RPMI7951 (cell line): ENCODE results near the gene APOBEC4. TPM values are rescaled to one million over a fixed set of nuclear protein-coding genes. Genes with fewer than 3 reads are reported as not detected.
A peak's percentile ranks its signal among the peaks of the same experiment; 100 is the strongest.

ENCODE experiments used
- DNase-seq: peaks from one replicate; pipeline ENCODE4 v3.0.0-alpha.2; 2012; ENCODE audit warnings: low read depth
- total RNA-seq: library from RNA; depleted of rRNA; stranded (reverse); fragments of >200 nt; shearing (Covaris generic); gene quantifications from 2 replicates; pipeline ENCODE4 v1.2.3, GENCODE V29; 2014

Gene APOBEC4
- total RNA-seq, 1 experiment from 2014 or later, result not detected

DNA sequence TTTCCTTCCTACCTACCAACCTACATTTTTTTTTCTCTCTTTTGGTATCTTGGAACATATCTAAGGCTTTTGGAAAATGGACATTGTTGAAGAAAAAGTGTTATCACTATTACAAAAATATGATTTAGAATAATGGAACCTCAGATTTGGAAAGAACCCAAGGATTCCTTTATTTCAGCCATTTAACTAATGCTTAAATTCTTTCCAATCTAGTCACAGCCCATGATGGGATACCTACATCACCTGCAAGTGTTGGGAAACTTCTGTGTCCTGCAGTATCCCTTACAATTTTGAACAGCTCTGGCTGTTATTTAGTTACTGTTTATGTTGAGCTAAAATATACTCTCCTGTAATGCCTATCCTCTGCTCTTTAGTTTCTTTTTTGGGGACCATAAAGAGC, 22.3 kb upstream of the APOBEC4 start:
- no peak for DNase-seq

DNA sequence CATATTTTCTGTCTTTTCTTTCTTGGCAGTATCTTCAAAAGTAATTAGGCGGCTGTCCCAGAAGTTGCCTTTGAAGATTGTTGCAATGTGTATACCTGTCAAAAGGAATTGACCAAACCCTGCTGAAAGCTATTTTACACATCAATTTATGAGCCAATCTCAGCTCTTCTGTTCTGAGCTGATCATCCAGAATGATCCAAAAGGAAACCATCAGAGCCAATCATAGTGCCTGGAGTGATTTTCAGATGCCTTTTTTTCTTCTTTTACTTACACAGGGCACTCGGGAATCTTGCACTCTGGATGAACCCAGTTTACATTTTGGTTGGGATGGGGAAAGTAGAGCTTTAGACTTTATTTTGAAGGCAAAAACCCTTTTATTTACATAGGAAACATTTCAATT, 21.8 kb upstream of the APOBEC4 start:
- no peak for DNase-seq

DNA sequence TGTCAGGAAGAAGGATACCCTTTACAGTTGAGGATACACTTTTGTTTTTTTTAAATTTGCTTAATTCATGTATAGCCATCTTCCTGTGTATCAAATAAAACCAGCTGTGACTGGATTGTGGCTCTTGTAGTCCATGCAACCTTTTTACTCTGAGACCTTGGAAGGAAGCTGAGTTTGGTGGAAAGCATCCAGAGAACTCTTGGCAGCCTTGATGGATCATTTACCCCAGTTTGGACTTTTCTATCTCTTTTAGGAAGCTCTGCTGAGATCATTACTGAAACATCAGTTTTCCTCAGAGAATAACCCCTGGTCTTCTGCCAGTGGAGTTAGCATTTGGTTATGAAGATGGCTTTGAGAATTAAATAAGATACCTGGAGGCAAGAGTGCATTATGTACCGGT, 21.2 kb upstream of the APOBEC4 start:
- no peak for DNase-seq

DNA sequence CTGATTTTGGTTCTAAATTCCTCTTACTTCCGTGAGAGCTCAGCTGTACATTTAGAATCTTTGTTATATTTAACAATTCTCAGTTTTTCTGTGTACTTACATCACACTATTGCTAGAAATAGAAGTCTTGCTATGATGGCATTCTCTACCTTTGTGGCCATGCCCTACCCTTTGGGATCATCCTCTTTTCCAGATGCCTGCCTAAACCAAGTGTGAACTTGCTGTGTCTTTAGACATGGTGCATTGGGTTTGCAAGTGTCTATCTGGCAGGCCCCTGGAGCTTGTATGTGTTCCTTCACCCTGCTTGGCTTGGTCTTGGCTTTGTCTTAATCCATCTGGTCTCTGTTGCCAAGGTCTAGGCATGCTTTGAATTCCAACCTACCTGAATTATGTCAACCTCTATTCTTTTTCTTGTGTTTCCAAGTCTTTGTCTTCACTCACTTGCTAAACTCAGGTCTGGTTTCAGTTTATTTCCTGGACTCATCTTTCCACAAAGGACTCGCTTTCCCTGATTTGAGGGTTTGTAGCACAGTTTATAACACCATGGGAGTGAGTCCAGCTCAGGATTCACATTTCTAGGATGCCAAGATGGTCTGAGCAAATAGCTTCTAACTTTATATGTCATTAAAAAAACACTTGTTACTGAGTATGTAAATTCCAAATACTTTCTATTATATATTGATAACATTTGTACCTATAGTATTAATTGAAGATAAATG, 20.6 kb upstream of the APOBEC4 start:
- no peak for DNase-seq

DNA sequence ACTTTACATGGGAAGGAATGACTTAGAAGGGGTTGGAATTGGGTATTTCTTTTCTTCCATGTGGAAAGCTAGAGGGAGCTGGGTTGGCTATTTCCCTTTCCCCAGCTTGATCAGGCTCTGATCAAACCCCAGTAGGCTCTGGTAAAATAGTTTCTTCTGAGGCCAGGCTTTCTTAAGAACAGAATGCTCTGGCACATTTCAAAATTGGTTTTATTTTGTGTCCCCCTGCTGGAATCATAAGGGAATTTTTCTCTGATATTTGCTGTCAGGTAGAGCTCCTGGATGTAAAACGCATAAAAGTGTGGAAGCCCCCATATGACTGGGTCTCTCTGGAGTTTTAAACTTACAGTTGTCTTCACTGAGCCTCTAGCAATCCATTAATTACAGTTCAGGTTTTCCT, 17.1 kb upstream of the APOBEC4 start:
- no peak for DNase-seq

DNA sequence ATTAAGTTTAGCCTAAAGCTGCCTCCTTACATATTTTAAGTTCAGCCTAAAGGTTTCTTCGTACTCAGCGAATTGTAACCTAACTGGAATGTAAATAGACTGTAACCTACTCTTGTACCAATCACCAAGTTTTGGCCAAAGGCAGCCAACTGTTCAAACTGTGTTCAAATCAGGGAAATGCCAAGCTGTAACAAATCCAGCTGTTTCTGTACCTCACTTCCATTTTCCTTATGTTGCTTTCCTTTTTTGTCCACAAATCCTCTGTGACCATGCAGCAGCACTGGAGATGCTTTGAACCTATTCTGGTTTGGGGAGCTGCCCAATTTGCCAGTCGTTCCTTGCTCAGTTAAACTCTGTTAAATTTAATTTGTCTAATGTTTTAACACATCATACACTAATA, 3.2 kb upstream of the APOBEC4 start:
- DNase-seq, result no peak

DNA sequence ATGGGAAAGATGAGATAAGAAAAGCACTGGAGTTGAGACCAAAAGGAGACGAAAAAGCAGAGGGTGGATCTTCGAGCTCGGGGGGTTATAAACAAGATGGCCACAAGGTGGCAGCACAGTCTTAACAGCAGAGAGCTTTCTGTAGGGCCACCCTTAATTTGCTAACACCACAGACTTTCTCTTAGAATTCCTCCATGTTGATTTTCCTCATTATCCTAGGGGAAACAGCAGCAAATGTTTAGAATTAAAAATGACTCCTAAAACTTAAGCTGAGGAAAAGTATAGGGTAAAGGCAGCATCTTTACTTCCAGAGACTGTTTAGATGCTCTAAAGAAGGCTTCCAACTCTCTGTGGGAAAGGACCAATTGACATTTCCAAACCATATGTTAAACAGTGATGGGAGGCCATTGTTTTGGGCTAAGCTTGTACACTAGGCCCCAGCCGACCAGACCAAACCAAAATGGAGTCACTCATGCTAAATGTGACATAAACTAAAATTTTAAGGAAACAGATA, 2.5 kb upstream of the APOBEC4 start:
- peak; percentile 78 for DNase-seq

DNA sequence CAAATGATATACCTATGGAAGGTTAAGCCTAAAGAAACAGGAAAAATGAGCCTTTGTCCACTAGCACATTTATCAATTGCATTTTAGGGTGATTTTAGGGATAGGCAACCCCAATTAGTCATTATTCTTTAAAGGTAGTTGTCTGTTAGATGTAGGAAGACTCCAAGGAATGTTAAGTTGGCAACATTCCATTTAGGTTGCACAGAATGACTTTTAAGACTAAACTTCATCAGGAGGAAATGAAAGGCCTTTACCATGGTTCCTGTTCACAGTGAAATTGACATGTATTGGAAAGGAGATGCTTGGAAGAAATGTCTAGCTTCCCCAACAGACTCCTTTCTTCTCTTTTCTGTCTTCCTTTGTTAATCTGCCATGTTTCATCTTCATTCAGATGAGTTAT, 1.6 kb upstream of the APOBEC4 start:
- DNase-seq, result no peak

DNA sequence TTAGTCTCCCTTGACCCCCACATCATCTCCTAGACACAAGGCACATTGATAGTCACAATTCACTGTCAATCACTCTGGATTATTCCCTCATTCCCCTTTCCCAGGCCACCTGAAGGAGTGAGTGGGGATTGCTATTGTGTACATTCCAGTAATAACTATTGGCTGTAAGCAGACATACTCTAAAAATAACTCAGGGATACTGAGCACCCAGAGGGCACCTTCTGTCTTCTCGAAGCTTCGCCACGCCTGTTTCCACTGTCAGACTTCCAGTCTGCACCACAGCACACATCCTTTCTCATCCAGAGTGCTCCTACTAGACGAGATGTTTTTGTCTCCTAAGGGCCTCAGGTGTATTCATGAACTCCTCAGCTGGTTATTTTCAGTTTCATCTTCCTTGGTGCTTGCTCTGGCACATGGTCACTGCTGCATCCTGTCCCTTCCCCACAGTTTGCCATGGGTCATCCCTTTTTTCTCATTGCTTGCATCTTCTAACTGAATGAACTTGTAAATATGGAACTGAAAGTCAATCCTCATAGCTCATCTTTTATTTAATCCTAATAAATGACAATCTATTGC, 848 bp upstream of the APOBEC4 start:
- no peak for DNase-seq

DNA sequence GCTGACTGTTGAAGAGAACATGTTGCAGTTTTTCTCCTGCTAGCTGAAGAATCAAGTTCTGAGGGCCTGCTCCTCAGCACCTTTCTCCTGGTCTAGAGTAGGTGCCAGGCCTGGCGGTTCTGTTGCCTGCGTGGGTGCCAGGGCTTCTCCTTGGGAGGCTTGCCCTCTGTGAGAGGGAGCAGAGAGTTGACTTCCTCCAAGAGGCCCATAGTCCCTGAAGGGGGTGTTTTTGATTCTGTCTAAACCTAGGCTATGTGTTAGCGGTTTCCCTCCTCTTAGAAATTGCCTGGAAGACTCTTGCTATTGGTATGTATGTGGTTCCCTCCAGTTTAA, 312 bp upstream of the APOBEC4 start:
- no peak for DNase-seq

DNA sequence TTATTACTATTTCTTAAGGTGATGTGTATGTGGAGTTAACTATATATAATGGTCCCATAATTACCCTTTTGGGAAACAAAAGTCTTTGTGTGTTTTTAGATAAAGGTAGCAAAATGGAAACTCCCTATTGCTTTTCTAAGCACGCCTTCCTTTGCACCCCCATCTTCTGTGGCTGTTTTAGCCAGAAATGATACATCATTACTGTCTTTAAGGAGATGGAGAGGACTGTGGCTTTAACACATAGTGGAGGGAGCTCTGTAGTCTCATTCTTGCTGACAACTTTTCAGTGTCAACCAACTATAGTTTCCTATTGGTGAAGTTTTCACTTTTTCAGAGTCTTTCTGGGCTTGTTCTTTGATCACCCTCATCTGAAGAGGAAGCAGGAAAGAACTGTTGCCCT, 1.0 kb downstream of the APOBEC4 start:
- no peak for DNase-seq

DNA sequence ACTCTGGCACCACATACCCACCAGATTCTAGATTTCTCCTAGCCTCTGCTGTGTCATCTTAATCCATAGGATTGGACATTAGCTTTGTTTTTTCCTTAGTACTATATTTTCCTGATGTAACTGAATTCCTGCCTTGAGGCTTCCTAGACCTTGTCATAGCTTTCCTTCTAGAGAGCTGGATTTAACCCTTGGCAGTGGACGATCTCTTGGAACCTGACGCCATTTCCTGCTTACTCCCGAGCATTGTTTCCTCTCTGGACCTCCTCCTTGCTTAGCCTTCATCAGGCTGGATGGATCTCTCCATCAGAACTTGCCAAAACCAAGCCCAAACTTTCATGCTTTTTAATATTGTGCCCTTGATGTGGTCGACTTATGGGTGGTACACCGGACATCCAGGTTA, 1.5 kb downstream of the APOBEC4 start:
- no peak for DNase-seq

DNA sequence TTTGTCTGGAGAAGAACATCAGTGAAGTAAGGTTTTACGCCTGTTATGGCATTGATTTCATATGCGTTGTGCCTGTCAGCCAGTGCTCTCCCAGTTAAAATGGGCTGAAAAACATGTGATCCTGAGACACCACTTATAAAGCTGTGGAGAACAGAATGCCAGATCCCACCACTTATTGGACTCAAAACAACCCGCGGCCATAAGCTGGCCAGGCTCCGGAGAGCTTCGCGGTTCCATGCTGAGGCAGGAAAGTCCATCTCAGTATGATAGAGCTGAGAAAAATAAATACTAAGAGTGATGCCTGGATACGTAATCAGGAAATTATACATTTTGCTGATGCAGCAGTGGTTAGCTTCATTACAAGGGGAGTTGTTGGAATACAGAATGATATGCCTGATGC, 5.1 kb downstream of the APOBEC4 start:
- DNase-seq, result no peak

DNA sequence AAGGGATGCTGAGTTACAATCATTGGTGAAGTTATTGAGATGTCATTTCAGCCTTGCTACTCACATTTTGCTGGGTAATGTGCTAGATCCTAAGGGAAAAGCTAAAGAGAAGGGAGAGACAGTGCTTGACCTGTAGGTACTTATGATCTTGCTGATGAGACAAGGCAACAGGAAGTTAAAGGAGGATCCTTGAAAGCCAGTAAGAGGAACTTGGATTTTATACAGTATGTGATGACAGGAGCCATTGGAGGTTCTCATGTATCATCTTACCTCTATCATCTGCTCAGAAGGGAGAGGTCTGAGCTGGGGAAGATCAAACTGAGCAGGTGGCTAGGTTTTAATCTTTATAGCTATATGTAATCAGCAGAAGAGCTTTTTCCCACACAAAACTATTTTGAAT, 6.3 kb downstream of the APOBEC4 start:
- no peak for DNase-seq

DNA sequence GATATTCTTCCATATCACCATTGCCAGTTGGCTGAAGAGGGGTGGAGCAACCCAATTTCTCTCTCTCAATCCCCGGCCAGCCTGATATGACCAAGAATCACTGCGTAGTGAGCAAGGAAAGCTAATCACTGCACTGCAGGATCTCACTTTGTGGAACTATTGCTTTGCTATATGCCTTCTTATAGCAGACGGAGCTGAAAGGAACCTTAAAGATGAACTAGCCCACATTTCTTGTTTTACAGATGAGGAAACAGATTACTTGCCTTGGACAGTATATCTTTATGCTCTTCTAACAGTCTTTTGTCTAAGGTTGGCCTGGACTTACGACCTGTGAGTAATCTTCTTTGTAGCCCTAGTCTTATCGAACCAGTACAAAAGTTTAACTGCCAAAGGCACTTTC, 7.6 kb downstream of the APOBEC4 start:
- no peak for DNase-seq

DNA sequence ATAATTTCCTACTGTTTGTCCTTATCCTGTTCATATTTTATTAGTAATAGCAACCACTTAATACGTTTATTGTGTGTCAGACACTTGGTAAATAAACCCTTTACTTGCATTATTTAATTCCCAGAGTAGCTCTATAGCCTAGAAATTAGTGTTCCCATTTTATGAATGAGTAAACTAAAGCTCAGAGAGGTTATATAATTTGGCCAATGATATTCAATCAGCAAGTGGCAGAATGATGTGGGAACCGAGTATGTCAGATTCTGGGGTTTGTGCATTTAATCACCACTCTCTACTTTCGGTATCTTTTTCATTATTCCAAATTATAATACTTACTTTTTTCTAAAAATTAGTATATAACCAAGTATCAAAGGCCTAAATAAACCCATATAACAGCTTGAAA, 10.9 kb downstream of the APOBEC4 start:
- no peak for DNase-seq

DNA sequence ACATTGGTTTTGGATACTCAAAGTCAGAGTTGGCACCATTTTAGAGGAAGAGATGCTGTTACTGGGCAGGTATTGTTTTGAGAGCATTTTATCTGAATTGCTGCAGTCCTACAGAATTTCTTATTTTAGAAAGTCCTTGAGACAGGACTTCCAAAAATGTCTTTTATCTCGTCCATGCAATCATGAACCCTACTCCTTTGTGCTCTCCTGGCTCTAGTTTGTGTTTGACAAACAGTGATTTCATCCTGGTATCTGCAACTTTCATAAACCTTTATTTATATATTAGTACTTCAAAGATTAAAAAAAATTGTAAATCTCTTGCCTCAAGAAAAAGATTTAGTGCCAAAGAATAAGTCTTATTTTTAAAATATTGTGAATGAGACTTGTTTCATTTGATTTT, 12.9 kb downstream of the APOBEC4 start:
- no peak for DNase-seq

DNA sequence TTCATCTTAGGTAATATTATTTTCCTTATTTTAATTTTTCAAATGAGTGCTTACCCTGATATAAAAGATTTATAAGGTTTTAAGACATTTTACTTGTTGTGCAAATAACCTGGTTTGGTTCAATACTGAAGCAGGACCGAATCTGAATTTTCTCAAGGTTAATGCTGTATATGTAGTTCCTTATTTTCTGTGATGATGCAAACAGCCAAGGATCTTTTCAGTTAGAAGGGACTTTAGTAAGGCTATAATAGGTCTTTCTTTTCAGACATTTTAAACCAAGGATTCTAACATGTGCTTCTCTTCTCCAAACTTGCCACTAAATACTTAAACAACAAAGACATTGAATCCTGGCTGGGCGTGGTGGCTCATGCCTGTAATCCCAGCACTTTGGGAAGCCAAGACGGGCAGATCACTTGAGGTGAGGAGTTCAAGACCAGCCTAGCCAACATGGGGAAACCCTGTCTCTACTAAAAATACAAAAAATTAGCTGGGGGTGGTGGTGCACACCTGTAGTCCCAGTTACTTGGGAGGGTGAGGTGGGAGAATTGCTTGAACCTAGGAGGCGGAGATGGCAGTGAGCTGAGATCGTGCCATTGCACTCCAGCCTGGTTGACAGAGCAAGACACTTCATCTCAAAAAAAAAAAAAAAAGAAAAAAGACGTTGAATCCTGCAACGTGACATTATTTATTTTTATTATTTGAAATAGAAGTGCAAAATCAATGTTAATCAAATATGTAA, 14.3 kb downstream of the APOBEC4 start:
- no peak for DNase-seq

DNA sequence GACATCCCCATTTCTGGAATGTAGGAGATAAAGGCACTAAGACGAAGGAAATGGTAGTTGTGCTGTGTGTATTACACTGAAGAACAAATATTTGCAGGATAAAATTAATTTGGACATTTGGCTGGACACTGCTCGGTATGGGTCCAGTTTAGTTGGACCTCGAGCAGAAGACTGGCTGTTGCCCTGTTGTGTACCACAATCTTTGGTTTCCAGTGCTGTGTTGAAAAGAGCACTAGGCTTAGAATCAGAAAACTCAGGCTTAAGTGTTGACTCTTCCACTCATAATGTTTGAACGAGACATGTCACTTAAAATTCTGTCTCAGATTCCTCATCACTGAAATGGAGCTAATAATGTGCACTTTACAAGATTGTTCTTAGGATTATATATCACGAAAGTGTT, 16.3 kb downstream of the APOBEC4 start:
- no peak for DNase-seq

DNA sequence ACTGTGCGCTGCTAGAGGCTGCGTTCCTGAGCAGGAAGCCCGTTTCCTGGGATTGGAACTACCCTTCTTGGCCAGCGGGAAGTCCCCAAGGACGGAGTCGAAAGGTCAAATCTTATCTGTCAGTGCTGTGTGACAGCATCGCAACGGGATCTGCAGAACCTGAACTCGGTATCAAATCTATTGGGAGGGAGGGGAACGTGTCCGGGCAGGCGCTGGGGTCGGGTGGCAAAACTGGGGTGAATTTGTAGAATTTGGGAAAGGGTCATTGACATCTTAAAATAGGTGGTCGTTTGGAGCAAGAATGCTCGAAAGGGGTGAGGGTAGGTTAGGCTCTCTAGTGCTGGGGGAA, 16.8 kb downstream of the APOBEC4 start:
- DNase-seq, result no peak

DNA sequence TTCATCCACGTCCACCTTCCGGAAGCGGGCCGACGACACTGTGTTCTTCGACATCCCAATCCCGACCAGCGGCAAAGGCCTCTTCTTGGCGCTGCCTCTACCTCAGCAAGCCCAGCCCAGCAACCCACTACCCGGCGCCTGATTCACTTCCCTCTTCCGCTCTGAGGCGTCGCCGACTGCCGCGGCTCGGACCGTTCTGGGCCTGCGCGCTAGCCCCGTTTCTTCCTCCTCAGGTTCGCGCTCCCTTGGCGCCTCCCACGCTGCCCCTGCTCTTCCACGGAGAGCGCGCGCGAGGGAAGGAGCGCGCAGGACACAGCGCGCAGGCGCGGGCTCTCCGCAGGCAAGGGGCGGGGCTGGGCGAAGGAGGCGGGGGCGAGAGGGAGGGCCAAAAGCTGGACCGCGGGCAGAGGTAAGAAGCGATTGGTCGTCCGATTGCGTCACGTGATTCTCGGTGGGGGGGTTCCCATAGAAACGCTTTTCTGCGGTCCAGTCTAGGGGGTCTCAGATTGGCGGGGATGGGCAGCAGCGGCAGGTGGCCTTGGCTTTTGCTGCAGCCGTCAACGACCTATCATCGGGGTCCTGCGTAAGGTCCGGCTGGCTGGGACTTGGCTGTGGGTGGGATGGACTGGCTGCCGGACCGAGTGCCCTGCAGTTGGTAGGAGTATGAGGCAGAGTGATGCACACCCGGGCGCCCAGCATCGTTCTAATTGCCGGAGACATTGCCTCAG, 17.3 kb downstream of the APOBEC4 start, which contains the start of gene ARPC5:
Gene ARPC5 (minus strand): TSS at position 178 of the 728 bp plus-strand sequence. CDS start 124 bp downstream, at position 54.
- DNase-seq, result peak; percentile 96

DNA sequence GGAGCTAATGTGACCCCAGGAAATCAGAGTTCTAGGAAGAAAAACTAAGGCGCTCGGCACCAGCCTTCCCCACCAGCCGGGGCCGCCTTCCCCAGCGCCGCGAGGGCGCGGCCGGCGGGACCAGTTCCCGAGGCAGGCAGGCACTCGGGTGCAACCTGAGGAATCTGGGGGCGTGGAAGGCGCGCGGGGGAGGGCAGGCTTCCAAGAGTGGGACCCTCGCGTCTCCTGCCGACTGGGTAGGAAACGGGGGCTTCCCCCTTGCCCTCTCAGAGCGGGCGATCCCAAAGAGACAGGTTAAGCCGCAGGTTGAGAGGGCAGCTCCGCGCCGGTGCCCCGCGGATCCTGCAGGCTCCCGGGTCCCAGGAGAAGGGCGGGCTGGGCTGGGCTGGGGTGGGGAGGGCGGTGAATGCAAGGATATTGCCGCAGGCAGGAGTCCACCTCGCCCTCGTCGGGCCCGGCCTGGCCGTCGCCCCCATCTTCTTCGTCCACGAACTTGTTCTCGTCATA, 18.0 kb downstream of the APOBEC4 start:
- DNase-seq, result peak; percentile 37
